VCaP (cell line): ENCODE measurements around the gene ADARB2.

Source experiments
- H3K27ac ChIP-seq: fragments of 450-650 bp; 2 replicates; pipeline ENCODE4 v1.5.1; 2017
- TF ChIP-seq, protein P1 (sequence below): fragments of 450-650 bp; conservative IDR thresholded peaks from 2 replicates; pipeline ENCODE4 v1.5.1; 2017; ENCODE audit warnings: mild to moderate bottlenecking, moderate library complexity

The ADARB2 gene

DNA sequence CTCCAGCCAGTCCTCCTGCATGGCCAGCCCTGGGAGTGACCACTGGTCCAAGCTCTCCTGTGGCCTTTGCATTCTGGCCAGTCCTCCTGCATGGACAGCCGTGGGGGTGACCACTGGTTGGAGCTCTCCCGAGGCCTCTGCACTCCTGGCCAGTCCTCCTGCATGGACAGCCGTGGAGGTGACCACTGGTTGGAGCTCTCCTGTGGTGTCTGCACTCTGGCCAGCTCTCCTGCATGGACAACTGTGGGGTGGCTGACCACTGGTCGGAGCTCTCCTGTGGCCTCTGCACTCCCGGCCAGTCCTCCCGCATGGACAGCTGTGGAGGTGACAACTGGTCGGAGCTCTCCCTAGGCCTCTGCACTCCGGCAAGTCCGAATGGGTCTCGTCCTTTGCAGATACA, 28.7 kb upstream of the ADARB2 start:
- TF ChIP-seq, protein P1, sequence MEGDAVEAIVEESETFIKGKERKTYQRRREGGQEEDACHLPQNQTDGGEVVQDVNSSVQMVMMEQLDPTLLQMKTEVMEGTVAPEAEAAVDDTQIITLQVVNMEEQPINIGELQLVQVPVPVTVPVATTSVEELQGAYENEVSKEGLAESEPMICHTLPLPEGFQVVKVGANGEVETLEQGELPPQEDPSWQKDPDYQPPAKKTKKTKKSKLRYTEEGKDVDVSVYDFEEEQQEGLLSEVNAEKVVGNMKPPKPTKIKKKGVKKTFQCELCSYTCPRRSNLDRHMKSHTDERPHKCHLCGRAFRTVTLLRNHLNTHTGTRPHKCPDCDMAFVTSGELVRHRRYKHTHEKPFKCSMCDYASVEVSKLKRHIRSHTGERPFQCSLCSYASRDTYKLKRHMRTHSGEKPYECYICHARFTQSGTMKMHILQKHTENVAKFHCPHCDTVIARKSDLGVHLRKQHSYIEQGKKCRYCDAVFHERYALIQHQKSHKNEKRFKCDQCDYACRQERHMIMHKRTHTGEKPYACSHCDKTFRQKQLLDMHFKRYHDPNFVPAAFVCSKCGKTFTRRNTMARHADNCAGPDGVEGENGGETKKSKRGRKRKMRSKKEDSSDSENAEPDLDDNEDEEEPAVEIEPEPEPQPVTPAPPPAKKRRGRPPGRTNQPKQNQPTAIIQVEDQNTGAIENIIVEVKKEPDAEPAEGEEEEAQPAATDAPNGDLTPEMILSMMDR = no peak
- no peak overlapping the region for H3K27ac ChIP-seq

DNA sequence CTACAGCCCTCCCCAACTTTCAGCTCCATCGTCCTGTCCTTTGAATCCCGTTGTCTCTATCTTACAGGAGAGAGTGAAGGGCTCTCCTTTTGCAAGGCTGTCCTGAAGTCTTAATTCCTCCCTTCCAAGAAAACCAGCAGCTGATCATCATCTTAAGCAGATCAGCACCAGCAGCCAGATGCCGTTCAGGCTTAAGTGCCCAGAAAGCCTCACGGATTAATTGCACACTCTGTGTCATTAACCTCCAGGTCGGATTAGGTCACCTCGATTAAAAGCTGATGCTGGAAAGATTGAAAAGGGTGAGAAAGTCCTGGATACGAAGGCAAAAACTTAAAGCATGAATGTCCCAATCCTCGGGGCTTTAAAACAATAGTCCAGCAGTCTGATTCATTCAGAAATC, 24.8 kb upstream of the ADARB2 start:
- TF ChIP-seq, protein P1 = no peak
- no peak overlapping the region for H3K27ac ChIP-seq

DNA sequence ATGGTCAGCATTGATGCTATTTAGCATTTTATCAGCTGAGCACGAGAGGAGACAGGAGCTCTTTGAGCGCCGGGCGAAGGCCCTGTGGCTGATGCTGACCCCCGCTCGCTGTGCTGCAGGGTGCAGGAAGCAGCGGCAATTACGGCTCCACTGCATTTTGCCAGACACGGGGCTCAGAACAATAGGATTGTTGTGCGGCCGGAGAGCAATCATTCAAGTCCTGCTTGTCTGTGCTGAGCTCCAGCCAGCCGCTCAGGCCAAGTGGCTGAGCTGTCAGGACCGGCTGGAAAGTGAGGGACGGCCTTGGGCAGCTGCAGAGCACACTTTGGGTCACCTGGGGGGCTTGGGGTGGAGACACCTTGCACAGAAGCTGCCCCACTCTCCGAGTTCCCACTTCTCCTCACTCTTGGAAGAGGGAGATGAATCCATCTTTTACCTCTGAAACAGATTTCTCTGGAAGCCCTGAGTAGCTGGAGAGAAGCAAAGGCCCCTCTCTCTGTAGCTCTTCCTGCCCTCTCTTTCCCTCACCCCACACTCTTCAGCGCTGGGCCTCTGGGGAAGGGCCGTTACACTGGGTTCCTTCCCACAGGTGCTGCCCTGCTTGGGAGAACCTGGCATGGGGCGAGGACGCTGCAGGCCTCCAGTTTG, 17.3 kb upstream of the ADARB2 start:
- TF ChIP-seq, protein P1 = no peak
- no peak overlapping the region for H3K27ac ChIP-seq

DNA sequence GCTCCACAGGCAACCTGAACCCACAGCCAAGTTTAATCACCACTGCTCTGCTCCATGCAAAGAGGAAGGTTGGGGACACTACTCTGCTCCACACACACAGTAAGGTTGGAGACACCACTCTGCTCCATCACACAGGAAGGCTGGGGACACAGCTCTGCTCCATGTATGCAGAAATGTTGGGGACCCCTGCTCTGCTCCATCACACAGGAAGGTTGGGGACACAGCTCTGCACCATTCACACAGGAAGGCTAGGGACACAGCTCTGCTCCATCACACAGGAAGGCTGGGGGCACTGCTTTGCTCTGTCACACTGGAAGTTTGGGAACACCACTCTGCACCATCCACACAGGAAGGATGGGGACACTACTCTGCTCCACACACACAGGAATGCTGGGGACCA, 14.8 kb upstream of the ADARB2 start:
- H3K27ac ChIP-seq = no peak overlapping the region
- TF ChIP-seq, protein P1 = no peak

DNA sequence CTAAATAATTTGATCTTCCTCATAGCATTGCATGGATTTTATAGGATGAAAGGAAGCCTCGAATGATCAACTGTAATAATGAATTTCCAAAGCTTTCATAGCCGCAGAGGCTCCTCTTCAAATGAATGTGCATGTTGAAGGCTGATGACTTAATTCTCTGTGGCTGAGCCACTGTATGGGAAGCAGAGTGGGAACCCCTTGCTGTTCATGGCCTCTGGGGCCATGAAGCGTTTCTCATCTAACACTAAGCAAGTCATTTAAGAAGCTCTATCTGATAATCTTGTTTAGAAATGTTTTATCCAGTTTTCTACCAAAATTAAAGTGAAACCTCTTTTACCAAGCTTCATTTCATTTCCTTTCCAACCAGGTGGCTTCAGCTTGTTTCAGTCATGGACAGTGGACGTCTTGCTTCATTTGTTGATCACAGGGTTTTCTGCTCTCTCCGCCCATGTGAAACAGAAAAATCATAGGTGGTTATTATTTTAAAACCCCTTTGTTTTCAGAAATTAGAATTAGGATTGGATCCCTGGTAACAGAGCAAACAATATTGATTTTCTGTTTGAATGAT, 10.3 kb upstream of the ADARB2 start:
- no peak overlapping the region for H3K27ac ChIP-seq
- TF ChIP-seq, protein P1 = no peak

DNA sequence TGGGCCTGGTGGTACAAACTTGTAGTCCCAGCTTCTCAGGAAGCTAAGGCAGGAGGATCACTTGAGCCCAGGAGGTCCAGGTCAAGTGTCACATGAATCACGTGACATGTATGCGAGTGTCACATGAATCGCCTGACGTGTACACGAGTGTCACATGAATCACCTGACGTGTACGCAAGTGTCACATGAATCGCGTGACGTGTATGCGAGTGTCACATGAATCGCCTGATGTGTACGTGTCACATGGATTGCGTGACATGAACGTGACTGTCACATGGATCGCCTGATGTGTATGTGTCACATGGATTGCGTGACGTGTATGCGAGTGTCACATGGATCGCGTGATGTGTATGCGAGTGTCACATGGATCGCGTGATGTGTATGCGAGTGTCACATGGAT, 9.5 kb upstream of the ADARB2 start:
- no peak overlapping the region for H3K27ac ChIP-seq

DNA sequence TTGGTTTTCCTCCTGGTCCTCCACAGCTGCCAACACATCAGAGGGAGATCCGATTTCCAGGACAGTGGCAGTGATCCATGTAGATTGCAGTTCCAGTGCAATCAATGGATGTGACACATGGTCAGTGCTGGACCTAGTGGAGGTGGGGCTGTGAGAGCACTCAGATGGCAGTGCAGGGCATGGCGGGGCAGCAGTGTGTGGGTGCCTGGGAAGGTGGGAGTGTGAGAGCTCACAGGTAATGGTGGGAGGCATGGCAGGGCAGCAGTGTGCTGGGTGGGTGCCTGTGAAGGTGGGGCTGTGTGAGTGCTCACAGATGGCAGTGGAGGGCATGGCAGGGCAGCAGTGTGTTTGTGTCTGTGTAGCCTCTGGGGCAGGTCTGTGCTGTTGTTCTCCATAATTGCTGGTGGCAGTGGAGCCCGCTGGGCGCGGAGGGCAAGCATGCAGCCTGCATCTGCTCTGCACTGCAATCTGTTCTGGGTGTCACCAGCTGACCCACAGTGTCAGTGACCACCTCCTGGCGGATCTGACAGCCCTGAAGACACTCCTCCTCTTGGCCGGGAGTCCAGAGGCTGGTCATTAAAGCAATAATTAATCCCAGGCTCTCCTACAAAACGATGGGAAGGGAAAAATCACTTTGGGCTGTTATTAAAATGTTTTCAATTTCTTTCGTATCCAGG, 8.6 kb upstream of the ADARB2 start:
- H3K27ac ChIP-seq = no peak overlapping the region
- TF ChIP-seq, protein P1 = no peak

More for the DNA sequence above, 9.5 kb upstream of the ADARB2 start:
- TF ChIP-seq, protein P1 = no peak
